Esophagus squamous epithelium (tissue), 4 donors: ENCODE data around the gene PGP.

Experiments
- POLR2A ChIP-seq, 4 donors: fragments of 450-650 bp; IDR thresholded peaks; one replicate each; pipeline ENCODE4 v1.6.1; 2017; ENCODE audit warnings: antibody characterized with exemption in 4 of 4, mild to moderate bottlenecking in 4 of 4, moderate library complexity in 3 of 4
- TF ChIP-seq, protein P1 (sequence below), 6 experiments: fragments of 450-650 bp in 4 of 6; fragments of 200-600 bp in 2 of 6; sonication (generic) in 2 of 6; IDR thresholded peaks; one replicate each; pipeline ENCODE4 v1.5.1; 2016 to 2019; ENCODE audit warnings: antibody characterized with exemption in 6 of 6, mild to moderate bottlenecking in 4 of 6, moderate library complexity in 4 of 6

GRCh38 chr16:2199621-2200139 lies 15.0 kb downstream of the PGP start:
- TF ChIP-seq, protein P1, sequence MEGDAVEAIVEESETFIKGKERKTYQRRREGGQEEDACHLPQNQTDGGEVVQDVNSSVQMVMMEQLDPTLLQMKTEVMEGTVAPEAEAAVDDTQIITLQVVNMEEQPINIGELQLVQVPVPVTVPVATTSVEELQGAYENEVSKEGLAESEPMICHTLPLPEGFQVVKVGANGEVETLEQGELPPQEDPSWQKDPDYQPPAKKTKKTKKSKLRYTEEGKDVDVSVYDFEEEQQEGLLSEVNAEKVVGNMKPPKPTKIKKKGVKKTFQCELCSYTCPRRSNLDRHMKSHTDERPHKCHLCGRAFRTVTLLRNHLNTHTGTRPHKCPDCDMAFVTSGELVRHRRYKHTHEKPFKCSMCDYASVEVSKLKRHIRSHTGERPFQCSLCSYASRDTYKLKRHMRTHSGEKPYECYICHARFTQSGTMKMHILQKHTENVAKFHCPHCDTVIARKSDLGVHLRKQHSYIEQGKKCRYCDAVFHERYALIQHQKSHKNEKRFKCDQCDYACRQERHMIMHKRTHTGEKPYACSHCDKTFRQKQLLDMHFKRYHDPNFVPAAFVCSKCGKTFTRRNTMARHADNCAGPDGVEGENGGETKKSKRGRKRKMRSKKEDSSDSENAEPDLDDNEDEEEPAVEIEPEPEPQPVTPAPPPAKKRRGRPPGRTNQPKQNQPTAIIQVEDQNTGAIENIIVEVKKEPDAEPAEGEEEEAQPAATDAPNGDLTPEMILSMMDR (IDR thresholded peaks at IDR 0.05) = no peak
- no peak for TF ChIP-seq POLR2A (IDR thresholded peaks at IDR 0.05)
